ENCODE results near the gene TMEM26.
A peak's percentile ranks its signal among the peaks of the same experiment; 100 is the strongest.

The TMEM26 gene

DNA sequence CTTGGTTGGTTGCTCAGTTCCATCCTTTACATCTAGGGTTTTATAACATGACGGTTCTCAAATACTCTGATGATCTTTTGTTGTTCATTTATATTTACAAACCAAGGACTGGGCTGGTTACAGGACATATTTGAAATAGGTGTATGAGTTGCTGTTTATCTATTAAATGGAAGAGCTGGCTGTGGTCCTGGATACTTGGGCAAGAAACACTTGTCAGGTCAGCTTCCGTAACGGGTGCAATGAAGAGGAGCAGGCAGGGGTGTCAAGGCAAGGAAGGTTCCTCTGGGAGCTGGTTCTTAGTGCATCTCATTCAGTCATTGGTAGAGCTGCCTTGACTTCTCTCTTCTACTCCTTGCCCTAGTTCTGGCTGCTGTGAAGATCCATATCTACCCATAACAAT lies 4.8 kb upstream of the TMEM26 start:
- no peak for DNase-seq

DNA sequence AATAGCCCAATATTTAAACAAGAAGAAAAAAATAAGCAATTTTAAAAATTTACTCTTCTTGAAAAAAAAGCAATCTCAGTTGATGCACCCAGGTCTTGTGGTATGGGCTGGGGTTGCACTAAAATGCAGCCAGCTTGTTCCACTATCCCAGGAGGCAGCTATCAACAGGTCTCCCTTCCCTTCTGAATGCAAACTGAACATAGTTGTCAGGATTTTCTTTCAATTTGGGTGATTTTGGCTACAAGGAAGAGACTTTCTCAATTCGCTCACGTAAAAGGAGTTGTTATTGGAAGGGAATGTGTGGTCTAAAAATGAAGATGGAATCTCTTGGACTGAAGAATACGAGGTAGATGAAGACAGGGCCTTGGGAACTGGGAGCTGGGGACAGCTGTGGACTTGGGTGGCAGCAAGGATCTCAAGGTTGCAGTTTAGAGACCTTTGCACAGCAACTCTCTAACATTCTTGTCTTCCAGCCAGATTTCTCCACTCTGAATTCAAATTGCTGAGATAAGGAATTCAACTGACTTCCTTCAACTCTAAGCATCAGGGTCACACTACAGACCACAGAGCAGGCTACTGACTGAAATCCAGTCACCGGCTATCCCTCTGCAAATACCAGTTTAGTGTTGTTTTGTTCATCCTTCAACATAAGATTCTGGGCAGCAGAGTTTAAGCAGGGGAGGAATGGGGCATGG lies 3.1 kb upstream of the TMEM26 start:
- DNase-seq = no peak

DNA sequence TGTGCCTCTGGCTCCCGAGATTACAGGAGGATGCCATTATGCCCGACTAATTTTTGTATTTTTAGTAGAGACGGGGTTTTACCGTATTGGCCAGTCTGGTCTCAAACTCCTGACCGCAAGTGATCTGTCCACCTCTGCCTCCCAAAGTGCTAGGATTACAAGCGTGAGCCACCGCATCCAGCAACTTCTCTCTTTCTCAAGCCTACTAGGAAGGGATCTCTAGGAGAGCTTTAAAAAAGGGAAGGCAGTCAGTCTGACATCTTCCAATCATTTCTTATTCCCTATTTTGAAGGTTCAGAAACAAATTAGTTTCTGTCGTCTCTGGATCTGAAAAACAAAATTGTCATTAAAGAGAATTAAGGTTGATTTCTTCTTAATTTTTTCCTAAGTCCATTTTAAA lies 2.5 kb upstream of the TMEM26 start:
- no peak for DNase-seq

DNA sequence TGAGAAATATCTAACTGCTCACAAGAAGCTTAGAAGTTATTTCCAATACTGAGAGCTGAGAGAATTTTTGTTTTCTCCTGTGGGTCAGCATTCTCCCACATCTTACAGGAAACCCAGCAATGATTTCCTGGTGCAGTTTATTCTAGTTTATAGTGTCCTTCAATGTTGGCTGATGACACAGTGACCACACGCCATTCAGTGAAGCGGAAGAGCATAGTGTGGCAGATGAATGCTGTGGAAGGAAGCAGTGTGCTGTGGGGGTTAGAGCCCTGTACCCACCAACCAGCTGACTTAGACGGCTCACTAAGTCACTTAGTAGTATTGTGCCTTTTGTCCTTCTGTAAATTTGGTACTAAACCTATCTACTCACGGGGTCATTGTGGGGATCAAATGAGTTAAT lies 1.4 kb upstream of the TMEM26 start:
- DNase-seq = no peak

DNA sequence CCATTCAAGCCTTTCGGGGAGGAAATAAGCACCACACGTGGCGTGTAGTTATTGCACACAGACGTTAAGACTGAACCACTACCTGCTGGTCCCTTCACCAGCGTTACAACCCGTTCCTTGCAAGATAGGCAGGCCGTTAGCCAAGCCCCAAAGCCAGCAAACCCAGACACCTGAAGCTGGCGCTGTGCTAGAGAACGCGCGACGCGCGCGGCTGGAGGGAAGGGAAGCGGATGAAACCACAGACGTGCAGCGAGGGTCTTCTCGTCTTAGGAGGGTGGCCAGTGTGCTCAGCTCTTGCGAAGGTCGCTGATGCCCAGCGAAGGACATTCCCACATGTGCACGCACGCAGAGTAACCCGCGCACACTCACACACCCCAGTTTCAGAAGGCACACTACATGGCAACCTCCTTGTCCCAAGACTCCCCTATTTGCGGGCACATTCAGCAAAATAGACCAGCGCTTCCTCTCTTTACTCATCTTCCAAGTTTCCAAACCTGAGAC lies 980 bp downstream of the TMEM26 start:
- DNase-seq = peak; percentile 4

DNA sequence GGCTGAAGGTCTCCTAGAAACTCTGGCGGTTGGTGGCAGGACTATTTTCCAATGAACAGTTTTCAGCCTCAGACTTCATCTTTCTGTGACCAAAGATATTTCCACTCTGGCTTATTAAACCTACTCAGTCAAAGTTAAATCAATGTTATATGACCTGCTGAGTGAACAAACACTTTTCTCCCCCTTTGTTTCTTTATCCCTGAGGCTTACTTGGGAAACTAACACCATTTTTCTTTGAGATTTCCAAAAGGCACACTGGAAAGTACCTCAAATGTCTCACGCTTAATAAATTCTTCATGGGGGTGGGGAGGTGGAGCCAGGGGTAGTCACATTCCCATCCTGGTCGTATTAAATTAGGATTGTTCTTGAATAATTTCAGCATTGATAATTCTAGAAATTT lies 1.8 kb downstream of the TMEM26 start:
- no peak for DNase-seq

DNA sequence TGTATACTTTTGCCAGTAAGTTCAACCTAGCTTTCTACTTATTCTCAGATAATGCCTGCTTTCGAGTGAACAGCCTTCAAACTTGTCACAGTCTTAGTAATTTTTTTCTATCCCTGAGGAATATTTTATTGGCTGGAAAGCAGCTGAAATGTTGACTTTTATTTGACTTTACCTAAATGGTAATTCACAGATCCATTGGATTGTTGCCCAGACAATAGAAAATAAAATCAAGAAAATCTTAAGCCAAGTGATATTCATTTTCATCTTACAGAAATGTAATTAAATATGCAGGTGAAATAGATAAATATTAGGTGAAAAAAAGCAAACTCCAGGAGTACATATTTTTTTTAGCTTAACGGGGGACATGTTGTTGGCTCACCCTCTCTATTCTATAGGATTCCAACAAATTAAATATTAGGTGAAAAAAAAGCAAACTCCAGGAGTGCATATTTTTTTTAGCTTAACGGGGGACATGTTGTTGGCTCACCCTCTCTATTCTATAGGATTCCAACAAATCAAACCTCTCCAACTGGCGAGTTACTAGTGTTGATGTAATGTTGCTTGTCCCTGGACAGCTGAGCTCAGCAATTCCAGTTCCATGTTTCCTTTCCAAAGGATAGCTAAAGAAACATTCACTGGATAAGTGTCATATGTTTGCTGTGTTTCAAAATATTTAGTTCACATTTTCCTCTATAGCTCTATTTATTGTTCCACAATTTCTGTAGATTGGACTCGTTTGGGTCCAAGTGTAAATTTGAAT lies 4.2 kb downstream of the TMEM26 start:
- DNase-seq = no peak

DNA sequence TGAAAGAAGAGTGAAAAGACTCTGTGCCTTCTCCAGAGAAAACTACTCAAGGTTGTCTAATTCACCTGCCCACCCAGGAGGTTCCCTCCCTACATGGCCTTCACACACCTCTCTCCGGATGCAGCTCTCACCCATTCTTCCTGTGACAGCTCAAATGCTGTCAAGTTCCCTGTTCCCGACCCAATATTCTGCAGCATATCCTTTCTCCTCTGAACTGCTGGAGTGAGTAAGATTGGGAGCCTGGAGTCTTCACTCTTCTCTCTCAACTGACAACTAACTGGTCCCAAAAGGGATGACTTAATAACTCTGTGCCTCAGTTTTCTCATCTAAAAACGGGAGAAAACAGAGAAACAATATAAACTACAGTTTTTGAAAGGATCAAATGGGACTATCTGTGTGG lies 5.1 kb downstream of the TMEM26 start:
- no peak for DNase-seq

DNA sequence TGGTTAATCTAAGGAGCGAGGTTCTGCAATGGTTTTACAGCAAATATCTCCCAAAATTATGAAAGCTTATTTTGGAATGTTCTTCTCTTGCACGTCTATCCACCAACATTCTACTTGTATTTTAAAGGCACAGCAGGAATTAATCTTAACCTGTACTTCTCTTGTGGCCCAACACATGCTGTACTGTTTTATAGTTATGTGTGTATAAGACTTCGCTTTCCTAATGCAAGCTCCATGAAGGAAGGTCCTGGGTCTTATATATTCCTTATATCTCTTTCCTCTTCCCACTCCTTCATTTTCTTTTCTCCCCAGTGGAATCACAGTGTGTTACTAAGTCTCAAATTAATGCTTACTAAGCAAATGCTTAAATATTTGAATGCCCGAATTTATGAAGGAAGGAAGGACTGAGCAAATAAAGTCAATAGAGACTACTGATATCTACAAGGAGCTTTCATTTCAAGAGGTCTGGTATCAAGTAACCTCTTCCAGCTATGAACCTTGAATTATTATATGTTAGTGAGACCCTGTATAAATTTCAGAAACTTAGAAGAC lies 14.0 kb downstream of the TMEM26 start:
- DNase-seq = no peak

DNA sequence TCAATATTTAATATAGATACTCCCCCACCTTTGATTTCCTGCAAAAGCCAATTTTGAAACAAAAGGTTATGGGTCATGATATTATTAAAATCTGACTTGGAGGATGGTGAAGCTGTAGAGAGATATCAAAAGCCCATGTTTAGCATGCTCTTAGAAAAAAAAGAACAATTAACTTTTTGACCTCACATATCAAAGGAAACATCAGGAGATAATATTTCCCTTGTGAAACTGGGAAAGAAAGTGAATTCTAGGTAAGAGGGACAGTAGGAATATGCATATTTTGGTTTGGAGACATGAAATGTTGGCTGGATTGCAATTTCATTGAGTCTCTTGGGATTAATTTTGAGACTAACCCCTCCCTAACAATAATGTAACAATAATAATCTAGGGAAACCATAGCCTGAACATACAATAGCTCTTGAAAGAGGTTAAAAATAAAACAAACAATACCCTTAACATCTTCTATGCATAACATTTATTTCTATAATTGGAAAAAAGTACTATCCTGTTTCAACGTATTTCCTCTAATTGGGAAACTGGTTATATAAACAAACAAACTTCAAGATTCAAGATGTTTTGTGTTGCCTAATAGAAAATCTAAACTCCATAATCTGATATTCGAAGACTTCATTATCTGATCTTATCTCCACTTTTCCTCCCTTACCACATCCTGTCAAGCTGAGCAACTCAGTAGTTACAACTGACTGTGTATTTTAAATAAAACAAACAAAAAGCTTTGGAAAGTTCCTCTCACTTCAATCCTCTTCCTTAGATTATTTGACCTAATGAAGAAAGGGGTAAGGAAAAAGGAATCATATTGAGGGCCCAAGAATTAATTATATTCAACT lies 14.8 kb downstream of the TMEM26 start:
- no peak for DNase-seq

DNA sequence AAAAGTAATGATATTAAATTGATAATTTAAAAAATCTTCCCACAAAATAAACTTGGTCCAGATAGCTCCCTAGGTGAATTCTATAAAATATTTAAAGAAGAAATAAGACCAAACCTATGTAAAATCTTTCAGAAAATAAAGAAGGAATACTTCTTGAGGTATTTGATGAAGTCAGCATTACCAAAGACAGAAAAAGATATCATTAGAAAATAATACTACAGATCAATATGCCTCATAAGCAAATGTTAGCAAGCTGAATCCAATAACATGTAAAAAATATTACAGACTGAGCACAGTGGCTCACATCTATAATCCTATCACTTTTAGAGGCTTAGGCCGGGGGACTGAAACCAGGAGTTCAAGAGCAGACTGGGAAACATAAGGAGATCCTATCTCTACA lies 30.0 kb downstream of the TMEM26 start:
- DNase-seq = no peak

DNA sequence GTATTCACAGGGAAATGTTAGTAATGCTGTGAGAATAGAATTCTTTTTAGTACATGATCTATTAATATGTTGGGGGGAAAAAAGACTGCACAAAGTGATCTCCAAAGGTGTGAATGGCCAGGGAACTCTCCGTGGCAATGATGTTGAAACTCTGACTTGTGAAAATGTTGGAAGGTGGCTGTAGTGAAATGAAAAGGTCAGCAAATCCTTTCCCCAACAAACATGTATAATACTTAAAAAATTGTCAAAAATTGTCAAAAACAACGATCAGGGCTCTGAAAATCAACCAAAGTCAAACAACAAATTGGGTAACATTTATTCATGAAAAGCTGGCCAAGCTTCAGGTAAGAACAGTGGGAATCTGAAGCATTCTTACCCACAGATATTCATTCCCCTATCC lies 35.5 kb downstream of the TMEM26 start:
- DNase-seq = no peak

DNA sequence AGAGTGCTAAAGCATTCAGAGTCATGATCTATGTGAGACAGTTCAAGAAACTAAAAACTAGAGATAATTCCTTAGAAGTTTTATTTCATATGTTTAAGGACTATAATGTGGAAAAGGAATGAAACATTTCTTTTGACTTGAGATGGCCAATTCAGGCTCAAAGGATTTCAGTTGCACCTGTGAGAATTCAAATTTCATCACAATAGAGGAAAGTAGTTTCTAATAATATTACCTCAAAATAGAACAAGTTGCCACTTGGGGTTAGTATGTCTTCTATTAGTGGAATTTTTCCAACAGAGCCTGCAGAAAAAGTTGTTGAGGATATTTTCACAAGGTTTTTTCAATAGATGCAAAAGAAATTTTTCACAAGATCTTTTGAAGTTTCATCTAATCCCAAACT lies 37.4 kb downstream of the TMEM26 start:
- DNase-seq = no peak

DNA sequence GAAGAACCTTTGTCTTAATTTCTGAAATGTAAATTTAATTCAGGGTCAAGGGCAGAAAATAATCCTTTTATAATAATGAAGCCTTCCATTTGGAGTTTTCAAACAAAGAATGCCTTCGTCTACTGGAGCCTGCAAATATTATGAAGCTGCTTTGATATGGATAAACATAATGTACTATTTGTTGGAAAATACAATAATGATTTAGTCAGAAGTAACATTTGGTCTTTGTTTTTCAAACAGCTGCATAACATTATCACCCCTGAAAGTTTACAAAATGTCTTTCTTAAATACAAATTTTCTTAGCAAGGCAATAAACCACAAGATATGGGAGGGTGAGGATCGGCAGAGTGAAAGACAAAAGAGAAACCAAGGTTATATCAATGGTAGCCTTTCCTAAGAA lies 41.5 kb downstream of the TMEM26 start:
- DNase-seq = no peak

DNA sequence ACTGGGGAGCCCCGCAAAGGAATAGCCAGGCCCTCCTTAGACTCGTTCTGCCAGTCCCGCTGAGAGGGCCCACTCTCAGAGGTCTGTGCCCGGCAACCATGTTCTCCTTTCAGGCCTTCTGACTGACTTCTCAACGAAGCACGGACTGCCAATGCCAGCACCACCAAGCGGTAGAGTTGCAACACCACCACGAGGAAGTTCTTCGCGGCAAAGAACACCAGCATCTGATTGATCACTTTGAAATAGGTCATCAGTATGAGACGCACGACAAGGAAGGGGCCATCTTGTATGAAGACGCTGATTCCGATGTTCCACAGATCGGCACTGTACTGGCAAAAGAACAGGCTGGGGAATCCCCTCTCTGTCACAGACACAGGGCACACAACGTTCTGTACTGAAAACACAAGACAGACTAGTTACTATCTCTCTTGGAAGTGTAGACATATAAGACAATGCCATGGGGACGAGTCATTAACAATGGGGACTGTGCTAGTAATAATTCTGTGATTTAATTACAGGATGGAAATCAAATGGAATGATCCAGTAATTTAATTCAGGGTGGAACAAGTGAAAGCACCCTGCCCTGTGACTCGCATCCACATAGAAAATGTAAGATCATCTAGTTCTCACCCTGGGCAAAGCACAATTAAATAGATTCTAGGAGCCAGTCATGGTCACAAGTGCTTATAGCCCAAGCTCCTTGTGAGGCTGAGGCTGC lies 42.7 kb downstream of the TMEM26 start:
- DNase-seq = no peak

DNA sequence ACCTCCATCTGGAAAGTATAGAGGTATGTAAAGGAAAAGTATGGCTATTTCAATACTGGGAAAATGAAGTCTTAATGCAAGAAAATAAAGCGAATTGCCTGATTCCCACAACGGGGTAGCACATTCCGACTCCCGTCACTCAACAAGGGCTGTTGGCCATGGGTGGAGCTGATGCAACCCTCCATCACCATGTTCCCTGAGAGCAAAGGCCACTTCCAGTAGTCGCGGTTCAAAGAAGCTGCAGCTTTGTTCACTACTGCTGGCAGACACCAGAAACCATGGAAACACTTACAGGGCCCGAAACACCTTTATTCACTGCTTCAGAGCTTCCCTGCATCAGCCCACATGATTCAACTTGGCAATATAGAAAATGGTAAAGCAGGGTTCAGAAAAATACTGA lies 44.0 kb downstream of the TMEM26 start:
- DNase-seq = no peak

DNA sequence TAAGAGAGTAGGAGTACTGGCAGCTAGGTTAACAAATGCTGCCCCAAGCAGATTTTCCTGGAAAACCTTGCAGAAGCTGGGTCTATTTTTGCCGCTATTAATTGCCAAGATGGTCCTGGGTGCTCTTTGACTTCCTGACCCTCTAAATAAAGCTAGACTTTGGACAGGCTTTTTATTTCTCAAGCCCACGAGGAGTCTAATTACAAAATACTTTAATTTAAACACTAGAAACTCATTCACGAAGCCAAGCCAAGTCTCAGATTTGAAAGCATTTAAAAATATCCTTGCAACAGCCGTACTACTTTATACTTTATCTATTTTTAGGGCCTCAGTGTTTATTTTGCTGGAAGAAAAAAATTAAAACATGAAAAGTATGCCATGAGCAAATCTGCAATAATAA lies 45.1 kb downstream of the TMEM26 start:
- no peak for DNase-seq

DNA sequence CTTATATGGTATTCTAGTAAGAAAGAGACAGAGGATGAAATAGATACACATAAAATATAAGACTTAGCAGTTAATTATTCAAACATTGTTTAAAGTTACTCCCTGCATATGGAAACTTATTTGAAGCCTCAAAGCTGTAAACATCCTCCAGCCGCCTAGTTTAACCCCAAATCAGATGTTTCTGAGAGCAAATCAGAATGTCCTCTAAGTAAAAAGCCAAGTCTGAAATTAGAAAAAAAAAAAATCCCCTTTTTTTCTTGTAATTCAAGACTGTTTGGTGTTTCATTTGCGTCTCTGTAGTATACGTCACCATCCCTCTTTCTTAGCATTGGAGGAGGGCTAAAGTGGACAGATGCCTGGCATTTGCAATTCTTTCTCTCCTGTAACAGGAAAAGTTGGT lies 46.4 kb downstream of the TMEM26 start:
- no peak for DNase-seq

DNA sequence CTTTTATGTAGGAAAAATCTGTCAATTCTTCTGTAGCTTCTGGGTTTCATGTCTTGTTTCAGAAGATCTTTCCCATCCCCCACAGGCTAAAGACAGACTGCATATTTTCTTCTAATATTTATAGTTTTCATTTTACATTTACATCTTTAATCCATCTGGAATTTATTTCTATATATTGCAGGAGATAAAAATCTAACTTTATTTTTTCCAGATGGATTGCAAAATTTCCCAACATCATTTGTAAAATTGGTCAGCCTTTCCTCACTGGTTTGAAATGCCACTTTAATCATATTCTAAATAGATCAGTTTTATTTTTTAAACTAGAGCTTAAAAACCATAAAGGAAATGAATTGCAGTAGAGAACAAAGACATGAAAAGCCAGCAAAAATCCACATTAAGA lies 46.9 kb downstream of the TMEM26 start:
- DNase-seq = no peak

DNA sequence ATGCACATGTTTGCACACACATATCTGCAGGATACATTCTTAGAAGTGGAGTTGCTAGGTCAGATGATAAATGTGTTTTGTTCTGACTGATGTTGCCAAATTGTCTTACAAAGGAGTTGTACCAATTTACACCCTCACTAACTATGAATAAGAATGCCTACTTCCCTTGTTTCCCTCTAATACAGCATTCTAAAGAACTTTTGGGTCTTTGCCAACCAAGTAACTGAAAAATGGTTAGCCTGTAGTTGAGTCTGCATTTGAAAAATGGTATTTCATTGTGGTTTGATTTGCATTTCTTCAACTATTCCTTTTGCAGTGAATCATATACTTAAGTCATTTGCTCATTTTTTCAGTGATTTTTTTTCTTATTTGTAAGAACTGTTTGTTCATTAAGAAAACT lies 48.4 kb downstream of the TMEM26 start:
- DNase-seq = no peak

DNA sequence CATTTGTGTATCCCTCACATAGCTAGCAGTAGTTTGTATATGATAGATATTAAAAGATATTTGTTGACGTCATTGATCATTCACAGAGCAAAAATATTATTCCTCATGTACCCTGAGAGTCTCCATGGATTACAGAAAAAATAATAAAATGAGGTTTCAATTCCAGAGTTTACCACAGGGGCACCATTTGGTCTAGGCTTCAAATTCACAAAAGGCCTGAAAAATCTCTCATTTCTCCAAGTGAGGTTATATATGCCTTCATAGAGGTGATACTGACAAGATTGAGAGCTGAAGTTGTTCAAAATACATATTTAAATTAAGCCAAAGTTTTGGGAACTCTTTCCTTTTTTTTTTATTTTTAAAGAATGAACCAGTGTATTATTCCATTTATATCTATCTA lies 52.7 kb downstream of the TMEM26 start:
- no peak for DNase-seq

DNA sequence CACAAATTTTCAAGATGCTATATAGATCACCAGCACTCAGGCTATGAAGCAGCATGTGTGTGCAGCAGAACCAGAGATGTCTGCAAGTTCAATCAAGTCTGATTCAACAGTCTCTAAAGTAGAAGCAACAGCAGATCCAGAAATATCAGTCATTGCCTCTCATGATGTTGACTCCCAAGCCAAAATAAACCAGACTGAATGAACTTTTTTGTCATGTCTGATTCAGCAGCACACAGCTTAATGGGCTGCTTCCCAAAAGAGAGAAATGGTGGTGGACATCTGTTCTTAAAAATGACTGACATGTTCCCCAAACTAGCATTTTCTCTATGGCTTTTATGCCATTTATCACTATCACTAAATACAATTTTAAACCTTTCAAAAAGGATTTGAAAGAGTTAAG lies 53.8 kb downstream of the TMEM26 start:
- DNase-seq = no peak
